ENCODE results near the gene NTF3.
"Not testable (repeated sequence)": the region's sequence is repeated elsewhere in the genome, so short reads cannot be mapped to it uniquely, and the experiment has no call there.

NTF3 gene

DNA sequence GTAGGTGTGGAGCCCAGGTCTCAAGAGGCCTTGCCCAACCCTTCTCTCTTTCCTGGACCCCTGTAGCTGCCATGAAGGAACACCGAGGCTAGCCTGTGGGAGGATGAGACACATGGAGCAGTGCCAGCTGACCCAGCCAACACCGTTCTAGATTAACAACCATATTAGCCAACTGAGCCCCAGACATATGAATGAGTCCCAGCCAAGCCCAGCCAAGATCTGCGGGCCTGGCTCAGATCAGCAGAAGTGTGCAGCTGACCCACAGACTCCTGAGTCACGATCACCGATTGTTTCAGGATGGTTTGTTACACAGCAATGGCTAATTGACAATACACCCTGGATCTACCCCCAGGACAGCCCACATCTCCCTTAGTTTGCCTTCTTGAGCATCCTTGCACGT, 82.1 kb downstream of the NTF3 start:
- no peak for FAIRE-seq

DNA sequence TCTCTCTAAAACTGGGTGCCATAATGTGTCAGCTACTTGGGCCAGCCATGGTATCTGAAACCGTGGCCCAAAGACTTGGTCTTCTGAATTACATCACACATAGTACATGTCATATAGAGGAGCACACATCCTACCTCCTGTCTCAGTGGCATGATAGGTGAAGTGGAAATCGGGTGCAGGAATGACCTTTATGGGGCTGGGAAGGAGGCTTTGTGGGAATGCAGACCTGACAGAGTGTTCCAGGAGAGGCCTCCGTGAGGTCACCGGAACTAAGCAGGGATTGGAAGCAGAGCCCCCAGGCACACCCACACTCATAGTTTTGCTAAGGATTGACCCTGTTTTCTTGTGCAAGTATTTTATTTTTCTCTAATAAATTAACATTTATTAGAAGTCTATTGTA, 82.6 kb downstream of the NTF3 start:
- no peak for FAIRE-seq

DNA sequence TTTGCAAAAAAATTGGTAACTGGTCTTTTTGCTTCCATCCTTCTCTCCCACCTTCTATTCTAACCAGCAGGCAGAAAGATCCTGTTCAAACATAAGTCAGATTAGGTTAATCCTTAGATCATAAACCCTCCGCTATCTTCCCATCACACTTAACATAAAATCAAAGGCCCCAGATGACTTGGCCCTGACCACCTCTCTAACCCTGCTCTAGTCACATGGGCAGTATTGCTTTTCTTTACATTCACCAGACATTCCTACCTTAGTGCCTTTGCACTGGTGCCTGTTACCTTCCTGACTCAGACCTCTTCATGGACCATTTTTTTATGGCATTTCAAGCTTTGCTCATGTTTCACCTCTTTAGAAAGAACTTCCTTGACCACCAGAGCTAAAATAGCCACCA, 83.5 kb downstream of the NTF3 start:
- FAIRE-seq = no peak

DNA sequence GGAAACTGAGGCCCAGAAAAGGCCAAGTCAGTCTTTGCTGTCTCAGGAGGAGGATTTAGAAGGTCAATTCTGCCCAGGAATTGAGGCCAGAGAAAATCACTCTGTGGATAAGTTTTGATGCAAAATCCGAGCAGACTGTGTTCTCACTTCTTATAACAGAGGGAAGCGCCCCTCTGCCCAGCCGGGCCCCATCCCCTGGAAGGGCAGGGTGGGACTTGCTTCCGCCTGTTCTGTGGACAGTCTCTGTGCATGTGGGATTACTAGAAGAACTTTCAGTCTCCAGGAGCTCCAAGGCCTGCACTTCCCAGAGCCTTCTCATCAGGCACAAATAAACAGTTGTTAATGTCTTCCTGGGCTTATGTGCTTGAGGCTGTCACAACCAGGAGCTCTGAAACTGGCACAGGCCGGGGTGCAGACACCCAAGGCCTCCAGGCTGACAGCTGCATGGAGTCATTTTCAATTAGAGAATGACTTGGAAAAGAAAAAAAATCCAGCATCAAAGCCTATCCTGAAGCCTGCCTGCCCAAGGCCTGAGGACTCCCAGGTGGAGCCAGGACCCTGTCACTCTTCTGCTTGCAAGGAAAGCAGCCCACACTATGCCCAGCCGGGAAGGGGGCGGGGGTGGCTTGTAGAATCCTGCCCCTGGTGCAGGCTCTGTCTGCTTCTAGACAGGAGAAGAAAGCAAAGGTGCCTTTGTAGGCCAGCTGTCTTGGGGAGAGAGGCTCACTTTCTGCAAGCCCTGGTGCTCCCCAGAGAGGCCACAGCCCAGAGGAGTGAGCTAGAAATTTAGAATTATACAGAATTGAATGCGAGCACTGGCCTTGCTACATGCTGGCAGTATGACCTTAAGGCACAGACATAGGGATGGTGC, 84.7 kb downstream of the NTF3 start:
- no peak for FAIRE-seq

DNA sequence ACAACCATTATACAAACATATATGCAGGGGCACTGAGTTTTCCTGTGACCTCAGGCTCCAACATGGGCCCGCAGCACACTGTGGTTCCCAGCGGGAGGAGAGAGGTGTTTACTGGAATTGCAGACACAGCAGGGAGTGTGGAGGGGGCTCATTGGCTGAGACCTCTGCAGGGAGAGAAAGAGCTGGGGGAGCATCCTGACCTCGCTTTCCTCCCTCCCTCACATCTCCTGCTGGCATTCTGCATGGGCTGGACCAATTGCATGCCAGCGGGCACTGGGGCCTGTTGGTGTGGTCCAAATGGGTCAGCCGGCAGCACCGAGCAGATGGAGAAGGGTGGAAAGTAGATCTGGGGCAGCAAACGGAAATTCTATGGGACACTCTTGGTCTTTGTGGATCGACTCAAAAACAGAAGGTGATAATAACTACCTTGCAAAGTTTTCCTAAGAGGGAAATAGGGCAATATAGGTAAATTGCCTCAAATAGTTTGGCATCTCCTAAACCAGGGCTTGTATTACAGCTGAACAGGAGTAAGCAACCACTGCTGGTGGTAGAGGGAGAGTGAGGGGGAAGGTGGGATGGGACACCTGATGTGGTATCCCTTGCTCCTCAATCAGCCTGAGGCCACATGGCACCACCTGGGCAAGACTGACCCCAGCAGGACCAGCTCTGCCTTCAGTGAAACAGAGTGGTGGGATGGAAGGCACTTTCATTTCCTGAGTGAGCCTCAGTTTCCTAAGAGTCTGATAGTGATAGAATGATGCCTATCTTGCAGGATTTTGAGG, 86.9 kb downstream of the NTF3 start:
- no peak for FAIRE-seq

DNA sequence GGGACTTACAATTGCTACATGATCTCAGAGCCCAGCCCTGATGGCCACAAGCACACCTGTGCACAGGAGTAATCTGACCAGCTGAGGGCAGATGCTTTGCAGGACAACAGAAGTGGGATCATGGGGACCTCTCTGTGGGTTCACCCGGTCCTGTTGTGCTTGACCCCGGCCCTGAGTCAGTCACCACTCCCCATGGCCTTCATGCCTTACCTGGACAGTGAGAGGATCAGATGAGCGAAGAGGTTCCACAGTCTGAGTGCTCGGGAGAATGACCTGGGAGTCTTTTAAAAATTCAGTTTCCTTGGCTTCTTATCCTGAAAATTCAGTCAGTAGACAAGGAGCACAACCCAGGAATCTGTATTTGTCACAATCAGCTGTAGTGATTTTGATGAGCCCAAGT, 88.1 kb downstream of the NTF3 start:
- FAIRE-seq = no peak

DNA sequence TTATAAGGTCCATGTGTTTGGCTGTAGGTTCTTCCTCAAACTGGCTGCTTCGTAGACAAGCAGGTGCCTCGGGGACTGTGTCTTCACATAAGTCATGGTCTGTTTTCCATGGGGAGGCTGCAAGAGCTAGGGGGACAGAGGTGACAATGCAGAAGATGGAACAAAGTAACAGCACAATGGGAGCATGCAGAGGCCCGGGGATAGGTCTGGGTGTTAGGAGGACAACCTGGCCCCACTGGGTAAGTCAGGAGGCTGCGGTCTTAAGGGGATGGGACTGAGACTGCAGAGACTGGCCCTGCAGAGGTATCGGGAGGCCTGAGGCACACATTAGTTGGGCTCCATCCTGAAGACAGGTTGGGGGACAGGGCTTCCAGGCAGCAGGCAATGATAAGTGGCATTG, 88.9 kb downstream of the NTF3 start:
- no peak for FAIRE-seq

DNA sequence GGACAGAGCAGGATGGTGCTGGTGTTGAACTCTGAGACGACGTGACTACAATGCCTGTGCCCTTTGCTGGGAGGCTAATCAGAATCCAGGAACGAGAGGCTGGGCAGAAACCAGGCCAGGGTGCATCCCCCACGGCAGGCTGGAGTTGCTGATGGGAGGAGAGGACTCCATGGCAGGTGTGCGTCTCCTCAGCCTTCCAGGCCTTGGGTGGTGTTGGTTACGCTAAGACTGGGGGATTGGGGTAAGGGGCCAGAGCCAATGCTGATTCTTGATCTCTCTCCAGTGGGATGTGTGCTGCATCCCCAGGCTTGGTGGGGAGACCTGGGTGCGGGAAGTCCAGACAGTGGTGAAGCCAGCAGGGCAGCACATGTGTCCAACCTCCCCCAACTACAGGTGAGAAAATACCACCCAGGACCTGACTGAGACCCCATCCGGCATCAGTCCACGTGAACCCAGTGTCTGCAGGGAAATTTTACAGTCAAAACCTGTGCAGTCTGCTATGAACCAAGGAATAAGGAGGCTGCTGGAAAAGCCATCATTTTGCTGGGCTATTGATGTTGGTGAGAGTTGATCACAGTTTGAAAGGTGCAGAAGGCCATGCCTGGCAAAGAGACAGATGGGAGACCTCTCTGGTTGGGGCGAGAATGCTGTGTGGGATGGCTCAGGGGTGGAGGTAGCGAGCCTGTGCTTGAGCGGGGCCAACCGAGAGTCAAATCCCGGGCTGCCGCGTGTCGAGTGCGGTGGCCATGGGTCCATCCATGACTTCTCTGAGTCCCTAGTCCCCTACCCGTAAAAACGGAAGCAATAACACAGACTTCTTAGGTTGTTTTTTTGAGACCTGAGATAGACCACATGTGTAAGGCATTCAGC, 89.8 kb downstream of the NTF3 start:
- no peak for FAIRE-seq

DNA sequence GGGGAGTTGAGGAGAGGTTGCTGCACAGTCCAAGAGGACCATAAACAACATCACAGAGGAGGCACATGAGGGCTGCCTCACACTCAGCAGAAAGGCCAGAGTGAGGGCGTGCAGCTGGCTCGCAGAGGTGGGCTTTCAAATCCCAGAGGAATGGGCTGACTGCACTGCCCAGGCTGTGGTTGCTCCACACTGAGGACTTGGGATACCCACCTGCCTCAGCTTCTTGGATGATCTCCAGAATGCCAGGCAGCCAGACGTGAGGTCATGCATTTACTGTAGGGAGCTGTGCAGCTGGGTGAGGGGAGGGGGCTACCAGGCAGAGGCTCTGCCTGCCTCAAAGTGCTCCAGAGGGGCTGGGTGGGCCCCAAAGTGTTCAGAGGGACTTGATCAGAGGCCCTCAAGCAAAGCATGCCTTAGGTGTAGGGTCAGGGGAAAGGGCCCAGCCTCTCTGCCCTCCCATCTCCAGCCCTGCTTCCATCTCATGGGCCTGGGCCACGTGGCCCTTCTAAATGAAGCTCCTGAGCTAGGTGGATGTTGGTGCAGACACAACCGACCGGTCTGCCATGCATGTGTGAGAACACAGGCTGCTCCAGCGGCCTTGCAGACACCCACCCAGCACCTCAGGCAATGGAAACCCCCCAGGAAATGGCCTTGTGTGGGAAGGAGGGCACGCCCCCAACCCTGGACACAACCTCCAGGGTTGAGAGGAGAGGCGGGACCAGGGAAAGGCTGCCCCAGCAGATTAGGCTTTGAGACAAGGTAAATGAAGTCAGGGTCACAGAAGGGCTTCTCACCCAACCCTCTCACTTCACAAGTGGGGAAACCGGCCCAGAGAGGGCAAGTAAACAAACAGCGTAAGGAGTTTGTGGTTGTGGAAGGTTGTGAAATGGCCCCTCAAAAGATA, 90.8 kb downstream of the NTF3 start:
- no peak for FAIRE-seq

DNA sequence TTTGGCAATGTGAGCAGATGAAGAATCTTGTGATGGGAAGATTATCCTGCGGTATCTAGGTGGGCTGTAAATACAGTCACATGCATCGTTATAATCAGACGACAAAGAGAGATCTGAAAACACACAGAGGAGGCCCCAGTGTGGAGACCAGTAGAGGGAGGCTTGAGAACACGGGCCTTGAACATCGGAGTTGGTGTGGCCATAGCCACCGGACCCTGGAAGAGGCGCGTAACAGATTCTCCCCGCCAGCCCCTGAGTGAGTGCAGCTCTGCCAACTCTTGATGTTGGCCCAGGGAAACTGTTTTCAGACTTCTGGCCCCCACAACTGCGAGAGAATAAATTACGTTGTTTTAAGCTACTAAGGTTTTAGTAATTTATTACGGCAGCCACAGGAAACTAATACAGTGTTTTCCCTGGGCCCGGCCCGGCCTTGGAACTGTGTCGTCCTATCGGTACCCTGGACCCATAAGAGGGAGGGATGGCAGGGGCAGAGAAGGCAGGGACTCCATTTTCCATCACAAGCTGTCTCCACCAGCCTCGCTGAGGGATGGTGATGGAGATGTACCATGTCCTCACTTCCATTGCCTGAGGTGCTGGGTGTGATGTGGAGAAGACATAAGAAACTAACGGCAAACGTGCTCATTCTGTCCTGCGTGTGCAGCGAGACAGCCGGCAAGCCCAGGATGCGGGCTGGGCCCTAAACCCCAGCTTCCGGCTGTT, 91.6 kb downstream of the NTF3 start:
- no peak for FAIRE-seq

DNA sequence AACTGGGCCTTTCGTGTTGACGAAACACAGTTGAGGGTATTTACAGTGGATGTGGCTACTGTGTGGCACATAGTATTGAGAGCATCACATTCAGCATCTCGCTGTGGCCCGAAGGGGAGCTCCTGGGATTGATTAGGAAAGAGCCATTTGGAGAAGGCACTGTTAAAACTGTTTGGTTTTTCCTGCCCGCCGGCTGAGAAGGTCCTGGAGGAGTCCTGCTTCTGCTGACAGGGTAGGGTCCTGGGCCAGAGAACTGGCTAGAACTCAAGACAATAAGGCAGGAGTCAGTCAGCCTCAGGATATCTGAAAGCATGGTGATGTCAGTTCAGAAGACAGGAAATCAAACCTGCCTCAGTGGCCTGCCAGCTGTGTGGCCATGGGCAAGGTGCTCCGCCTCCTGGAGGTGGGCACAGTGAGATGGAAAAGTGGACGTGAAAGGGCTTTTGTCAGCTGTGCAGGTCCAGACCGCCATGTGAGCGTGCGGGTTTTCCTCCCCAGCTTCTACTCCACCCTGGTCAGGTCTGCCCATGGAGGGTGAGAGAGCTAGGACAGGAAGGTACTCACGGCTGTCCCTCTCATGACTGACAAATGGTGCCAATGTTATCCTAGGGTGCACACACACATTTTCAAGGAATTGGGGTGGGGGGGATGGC, 92.3 kb downstream of the NTF3 start:
- no peak for FAIRE-seq

DNA sequence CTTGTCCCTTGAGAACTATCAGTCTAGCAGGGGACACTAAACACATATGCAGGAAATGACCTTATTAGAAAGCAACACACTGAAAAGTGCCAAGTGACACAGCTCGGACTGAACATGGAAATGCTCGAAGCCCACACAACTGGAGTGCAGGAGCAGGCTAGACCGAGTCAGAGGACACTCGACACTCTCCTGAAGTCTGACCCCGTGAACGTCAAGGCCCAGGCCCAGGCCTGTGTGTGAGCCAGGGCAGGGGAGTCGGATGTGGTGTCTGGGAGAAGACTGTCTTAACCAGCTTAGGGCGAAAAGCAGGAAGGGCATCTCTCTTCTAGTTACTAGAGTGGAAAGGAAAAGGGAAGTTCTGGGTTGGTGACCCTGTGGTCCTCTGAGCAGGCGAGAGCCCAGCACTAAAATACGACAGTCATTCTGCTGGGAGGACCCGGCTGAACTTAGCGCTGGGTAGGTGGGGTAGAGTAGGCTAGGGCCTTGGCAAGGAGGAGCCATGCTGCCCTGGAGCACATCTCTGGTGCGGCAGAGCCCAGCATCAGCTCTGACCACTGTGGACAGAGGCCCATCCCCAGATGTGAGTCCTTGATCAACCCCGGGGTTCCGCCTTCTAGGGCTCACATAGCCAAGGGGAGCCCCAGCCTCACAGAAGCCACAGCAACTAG, 93.0 kb downstream of the NTF3 start:
- FAIRE-seq = no peak

DNA sequence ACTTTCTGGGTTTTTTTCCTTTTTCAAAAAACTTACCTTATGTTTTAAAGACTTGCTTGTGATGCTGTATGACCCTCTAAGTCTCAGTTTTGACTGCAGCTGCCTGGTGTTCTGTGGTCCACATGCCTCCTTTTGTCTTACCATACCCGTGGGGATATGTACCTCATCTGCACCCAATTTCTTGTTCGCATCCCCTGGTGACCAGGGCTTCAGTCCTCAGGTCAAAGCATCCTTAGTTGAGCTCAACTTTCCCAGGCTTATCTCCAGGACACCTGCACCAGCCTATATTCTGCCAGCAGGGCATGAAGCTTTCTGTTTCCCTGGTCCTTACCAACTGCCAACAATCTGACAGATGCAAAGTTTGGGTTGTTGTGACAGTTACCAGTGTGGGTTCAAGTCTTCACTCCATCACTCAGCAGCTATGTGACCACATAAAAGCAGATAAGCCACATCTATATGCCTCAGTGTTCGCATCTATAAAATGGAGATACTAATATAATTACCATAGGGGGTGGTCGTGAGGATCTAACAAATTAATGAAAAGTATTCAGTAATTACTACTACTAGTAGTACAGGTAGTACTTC, 94.0 kb downstream of the NTF3 start:
- FAIRE-seq = no peak

DNA sequence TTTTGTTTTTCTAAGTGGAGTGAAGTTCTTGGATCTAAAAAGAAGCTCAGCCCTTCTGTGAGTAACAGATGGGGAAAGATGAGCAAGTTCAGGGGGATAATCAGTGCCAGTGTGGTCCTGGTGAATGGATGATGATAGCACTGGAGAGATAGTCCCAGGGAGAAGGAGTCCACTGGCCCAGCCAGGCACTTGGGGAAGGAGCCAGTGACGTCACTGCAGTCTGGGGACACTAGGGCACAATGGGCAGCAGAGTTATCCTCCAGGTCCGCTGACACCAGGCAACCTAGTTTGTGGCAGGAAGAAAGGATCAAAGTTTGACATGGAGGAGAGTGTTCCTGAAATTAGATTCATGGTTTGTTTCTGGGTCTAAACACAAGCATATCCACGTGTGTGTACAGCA, 101.5 kb downstream of the NTF3 start:
- no peak for FAIRE-seq

DNA sequence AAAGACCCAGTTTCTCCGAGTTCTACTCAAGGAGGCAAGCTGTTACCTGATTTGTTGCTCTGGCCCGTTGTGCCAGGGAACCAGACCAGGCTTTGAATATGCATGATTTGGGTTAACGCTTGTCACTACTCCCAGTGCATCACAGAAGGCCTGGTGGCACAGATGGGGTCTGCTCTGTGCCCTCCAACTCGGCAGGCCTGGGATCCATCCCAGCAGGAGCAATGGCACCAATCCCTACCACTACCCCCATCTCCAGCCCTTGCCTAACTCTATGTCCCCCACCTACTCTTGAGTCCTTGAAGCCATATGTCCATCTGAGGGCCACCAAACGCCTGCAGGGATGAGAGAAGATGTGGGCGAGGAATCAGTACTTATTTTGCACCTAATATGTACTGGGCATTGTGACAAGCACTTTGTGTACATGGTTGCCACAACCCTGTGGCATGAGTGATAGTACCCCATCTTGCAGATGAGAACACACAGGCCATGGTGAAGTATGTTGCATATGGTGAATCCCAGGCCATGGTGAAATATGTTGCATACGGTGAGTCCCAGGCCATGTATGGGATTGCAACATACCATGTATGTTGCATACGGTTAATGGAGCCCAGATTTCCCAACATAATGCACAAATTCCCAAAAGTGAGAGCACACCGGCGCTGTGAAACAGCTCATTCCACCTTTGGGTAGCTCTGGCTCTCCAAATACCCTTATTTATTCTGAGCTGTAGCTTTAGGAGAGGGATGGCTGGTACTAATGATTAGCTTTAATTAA, 102.7 kb downstream of the NTF3 start:
- FAIRE-seq = no peak

DNA sequence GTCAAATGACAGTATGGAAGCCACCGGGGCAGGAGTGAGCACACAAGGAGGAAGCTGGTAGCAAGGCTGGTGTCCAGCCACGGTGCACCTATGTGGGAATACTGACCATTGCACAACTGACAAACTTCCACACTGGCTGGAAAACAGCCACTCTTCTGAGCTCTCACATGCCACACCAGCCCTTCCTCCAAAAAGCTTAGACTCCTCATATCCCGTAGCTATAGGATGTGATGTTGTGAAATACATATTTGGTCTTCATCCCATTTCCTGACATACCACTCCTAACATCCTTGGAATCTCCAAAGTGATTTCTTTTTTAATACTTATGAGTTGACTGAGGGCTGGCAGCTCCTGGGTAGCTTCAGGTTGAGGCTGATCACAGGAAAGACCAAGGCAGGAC, 103.6 kb downstream of the NTF3 start:
- FAIRE-seq = no peak

DNA sequence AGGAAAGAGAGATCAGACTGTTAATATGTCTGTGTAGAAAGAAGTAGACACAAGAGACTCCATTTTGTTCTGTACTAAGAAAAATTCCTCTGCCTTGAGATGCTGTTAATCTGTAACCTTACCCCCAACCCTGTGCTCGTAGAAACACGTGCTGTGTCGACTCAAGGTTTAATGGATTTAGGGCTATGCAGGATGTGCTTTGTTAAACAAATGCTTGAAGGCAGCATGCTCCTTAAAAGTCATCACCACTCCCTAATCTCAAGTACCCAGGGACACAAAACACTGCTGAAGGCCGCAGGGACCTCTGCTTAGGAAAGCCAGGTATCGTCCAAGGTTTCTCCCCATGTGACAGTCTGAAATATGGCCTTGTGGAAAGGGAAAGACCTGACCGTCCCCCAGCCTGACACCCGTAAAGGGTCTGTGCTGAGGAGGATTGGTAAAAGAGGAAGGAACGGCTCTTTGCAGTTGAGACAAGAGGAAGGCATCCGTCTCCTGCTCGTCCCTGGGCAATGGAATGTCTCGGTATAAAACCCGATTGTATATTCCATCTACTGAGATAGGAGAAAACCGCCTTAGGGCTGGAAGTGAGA, 105.2 kb downstream of the NTF3 start:
- not testable (repeated sequence) for FAIRE-seq

DNA sequence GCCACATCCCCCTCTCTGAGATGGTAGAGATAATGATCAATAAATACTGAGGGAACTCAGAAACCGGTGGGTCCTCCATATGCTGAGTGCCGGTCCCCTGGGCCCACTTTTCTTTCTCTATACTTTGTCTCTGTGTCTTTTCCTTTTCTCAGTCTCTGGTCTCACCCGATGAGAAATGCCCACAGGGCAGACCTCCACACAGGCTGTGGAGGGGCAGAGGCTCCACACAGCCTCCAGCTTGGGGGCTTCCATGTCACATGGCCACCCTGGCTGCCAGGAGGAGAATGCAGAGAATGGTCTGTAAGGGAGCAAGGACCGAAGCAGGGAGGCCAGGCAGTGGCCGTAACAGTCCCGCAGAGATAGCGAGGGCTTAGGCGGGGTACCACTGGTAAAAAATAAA, 105.9 kb downstream of the NTF3 start:
- FAIRE-seq = no peak

All from islet of Langerhans (tissue), 1 donor.